DOHH2 (cell line): Measurements from ENCODE around the gene CRYBB3.

Experiments
- H3F3A ChIP-seq: fragments of 200-600 bp; sonication (generic), shearing (Covaris generic); 2 replicates; pipeline ENCODE4 v1.6.0; 2016; ENCODE audit warnings: antibody characterized with exemption, mild to moderate bottlenecking; ENCODE audit not compliant: control insufficient read depth, insufficient read depth
- H3K27ac ChIP-seq: fragments of 200-600 bp; sonication (generic); 2 replicates; pipeline ENCODE4 v1.5.1; 2014; ENCODE audit warnings: low read depth, mild to moderate bottlenecking, low read length, moderate library complexity
- H3K27me3 ChIP-seq: fragments of 200-600 bp; sonication (generic); 2 replicates; pipeline ENCODE4 v1.6.1; 2014; ENCODE audit warnings: mild to moderate bottlenecking, low read length, mixed read lengths; ENCODE audit not compliant: control insufficient read depth
- H3K36me3 ChIP-seq: fragments of 200-600 bp; sonication (generic); 2 replicates; pipeline ENCODE4 v1.6.1; 2014; ENCODE audit warnings: mild to moderate bottlenecking, low read length, moderate library complexity, mixed read lengths; ENCODE audit not compliant: control insufficient read depth
- H3K4me1 ChIP-seq: fragments of 200-600 bp; sonication (generic); 2 replicates; pipeline ENCODE4 v1.6.1; 2014; ENCODE audit warnings: mild to moderate bottlenecking, low read length, mixed read lengths; ENCODE audit not compliant: control insufficient read depth
- H3K4me2 ChIP-seq: fragments of 200-600 bp; sonication (generic); 2 replicates; pipeline ENCODE4 v1.6.0; 2014; ENCODE audit warnings: mild to moderate bottlenecking, low read length, moderate library complexity
- H3K4me3 ChIP-seq: fragments of 200-600 bp; sonication (generic); 2 replicates; pipeline ENCODE4 v1.5.1; 2014; ENCODE audit warnings: mild to moderate bottlenecking, low read length, mixed read lengths
- H3K79me2 ChIP-seq: fragments of 200-600 bp; sonication (generic); 2 replicates; pipeline ENCODE4 v1.6.1; 2014; ENCODE audit warnings: mild to moderate bottlenecking, low read length, mixed read lengths; ENCODE audit not compliant: control insufficient read depth
- H3K9me2 ChIP-seq: fragments of 200-600 bp; sonication (generic); replicated peaks from 2 replicates; pipeline ENCODE4 v1.6.1; 2014; ENCODE audit warnings: mild to moderate bottlenecking, low read length, mixed read lengths; ENCODE audit not compliant: control insufficient read depth
- H3K9me3 ChIP-seq: fragments of 200-600 bp; sonication (generic); 2 replicates; pipeline ENCODE4 v1.6.1; 2014; ENCODE audit warnings: antibody characterized with exemption, low read length, mixed read lengths; ENCODE audit not compliant: control insufficient read depth, insufficient read depth
- H4K20me1 ChIP-seq: fragments of 200-600 bp; sonication (generic); 2 replicates; pipeline ENCODE4 v1.6.0; 2014; ENCODE audit warnings: low read depth, mild to moderate bottlenecking, antibody characterized with exemption, low read length, moderate library complexity; ENCODE audit not compliant: control insufficient read depth, insufficient read depth
- CTCF ChIP-seq: fragments of 200-600 bp; sonication (generic); IDR thresholded peaks from one replicate; pipeline ENCODE4 v1.5.1; 2014; ENCODE audit warnings: antibody characterized with exemption, mild to moderate bottlenecking, low read depth, low read length; ENCODE audit not compliant: poor library complexity, severe bottlenecking
- EZH2phosphoT487 ChIP-seq: fragments of 200-600 bp; sonication (generic); IDR thresholded peaks from 2 replicates; pipeline ENCODE4 v1.6.1; 2017; ENCODE audit warnings: borderline replicate concordance, mild to moderate bottlenecking, antibody characterized with exemption, low read length, moderate library complexity, mixed read lengths

CRYBB3 gene

GRCh38 chr22:25183949-25184619, 15.6 kb upstream of the CRYBB3 start:
- Histone ChIP-seq H3K4me2 (no peak overlapping the region), H3K27me3 (no peaks in the 10 kb centered on the region), H4K20me1 (no peaks in the 10 kb centered on the region), H3K27ac (no peak overlapping the region), H3F3A (no peaks in the 10 kb centered on the region), H3K9me2 (no peaks in the 10 kb centered on the region), H3K79me2 (no peaks in the 10 kb centered on the region), H3K4me3 (no peak overlapping the region), H3K4me1 (no peaks in the 10 kb centered on the region), H3K36me3 (no peaks in the 10 kb centered on the region), H3K9me3 (no peaks in the 10 kb centered on the region)
- TF ChIP-seq CTCF (no peak), EZH2phosphoT487 (no peak)

DNA sequence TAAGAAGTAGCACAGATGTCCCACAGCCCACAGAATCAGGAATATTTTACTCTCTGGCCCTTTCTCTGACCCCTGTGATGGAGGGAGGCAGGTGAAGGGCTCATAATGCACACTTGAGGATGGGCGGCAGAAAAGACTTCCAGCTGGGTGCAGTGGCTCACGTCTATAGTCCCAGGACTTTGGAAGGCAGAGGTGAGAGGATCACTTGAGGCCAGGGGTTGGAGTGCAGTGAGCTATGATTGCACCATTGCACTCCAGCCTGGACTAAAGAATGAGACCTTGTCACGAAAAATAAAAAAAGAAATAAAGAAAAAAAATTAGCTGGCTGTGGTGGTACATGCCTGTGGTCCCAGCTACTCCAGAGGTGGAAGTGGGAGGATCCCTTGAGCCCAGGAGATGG, 13.5 kb upstream of the CRYBB3 start:
- H3K9me3 ChIP-seq, result no peaks in the 10 kb centered on the region
- TF ChIP-seq EZH2phosphoT487, result no peak
- TF ChIP-seq CTCF, result no peak
- no peaks in the 10 kb centered on the region for H4K20me1 ChIP-seq
- H3K36me3 ChIP-seq, result no peaks in the 10 kb centered on the region
- no peaks in the 10 kb centered on the region for H3K4me1 ChIP-seq
- H3K27ac ChIP-seq, result no peak overlapping the region
- H3F3A ChIP-seq, result no peaks in the 10 kb centered on the region
- H3K79me2 ChIP-seq, result no peaks in the 10 kb centered on the region
- no peaks in the 10 kb centered on the region for H3K27me3 ChIP-seq
- no peak overlapping the region for H3K4me2 ChIP-seq
- no peaks in the 10 kb centered on the region for H3K9me2 ChIP-seq
- H3K4me3 ChIP-seq, result no peak overlapping the region

DNA sequence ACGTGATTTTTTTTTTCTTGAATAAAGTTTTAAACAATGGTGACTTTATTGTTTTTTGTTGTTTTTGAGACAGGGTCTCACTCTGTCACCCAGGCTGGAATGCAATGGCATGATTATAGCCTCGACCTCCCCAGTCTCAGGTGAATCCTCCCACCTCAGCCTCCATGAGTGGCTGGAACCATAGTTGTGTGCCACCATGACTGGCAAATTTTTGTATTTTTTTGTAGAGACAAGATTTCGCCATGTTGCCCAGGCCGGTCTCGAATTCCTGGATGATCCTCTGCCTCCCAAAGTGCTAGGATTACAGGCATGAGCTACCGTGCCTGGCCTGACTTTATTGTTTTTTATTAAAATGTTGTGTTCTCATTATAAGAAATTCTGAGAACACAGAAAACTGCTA, 12.2 kb upstream of the CRYBB3 start:
- H3K9me2 ChIP-seq, result no peaks in the 10 kb centered on the region
- no peak overlapping the region for H3K27ac ChIP-seq
- H3K79me2 ChIP-seq, result no peaks in the 10 kb centered on the region
- H3K9me3 ChIP-seq, result no peaks in the 10 kb centered on the region
- H3K36me3 ChIP-seq, result no peaks in the 10 kb centered on the region
- no peaks in the 10 kb centered on the region for H3K27me3 ChIP-seq
- H3K4me1 ChIP-seq, result no peaks in the 10 kb centered on the region
- H3F3A ChIP-seq, result no peaks in the 10 kb centered on the region
- H4K20me1 ChIP-seq, result no peaks in the 10 kb centered on the region
- TF ChIP-seq EZH2phosphoT487 (no peak), CTCF (no peak)
- no peak overlapping the region for H3K4me3 ChIP-seq
- no peak overlapping the region for H3K4me2 ChIP-seq
